Measurements from ENCODE around the gene AZIN2. TPM values are rescaled to one million over a fixed set of nuclear protein-coding genes. Genes with fewer than 3 reads are reported as not detected.
"Not testable (repeated sequence)": the region's sequence is repeated elsewhere in the genome, so short reads cannot be mapped to it uniquely, and the experiment has no call there.

AZIN2 gene
- total RNA-seq, 1 experiment from 2014 or later, result 3.9 TPM

DNA sequence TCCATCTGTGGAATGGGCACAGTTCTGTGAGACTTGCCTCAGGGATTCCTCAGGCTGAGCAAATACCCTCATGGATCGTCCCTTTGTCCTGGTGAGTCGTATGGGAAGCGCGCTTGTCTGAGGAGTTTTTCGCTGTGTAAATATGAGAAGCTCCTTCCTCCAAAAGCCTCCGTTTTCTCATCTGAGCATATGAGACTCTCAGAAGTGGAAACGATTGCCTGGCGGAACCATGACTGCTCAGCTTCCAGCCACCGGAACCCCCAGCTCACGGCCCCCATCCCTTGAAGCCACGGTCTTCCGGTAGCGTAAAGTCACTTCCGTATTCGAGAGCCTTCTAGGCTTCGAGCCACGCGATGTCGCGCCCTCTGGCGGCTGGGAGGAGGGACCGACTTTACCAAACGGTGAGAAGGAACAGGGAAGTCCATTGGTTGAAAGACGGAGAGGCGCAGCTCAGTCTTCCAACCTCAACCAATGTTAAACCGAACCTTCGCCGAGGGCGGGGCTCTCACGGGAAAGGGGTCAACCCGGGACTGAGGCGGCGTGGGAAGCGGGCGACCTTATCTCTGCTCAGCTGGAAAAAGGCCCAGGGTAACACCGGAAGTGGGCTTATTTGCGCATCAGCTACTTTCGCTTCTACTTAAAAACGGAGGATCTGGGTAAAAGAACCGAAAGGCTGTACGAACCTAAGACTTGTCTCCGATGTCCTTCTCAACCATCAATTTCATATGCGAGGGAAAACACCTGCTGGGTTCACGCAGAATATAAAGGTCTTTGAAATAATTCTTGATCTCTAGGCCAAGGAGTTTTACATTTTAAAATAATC, 46.3 kb downstream of the AZIN2 start:
- peak; percentile 100 for DNase-seq (ENCODE audit: low spot score)

DNA sequence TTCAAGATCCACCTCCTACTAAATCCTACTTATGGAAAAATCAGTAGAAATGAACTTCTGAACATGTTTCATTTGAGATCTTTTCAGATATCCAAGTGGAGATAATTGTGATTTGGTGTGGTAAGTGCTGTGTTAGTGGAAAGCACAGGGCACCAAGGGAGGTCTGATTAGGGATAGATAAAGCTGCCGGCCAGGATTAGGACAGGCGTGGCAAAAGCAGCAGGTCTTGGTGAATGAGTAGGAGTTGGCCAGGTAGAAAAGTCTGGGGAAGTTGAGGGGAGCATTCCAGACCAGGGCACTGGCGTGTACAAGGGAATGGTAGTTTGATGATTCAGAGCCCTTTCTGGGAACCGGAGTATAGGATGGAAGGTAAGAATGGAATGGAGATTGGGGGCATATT, 47.8 kb downstream of the AZIN2 start:
- no peak for DNase-seq (ENCODE audit: low spot score)

DNA sequence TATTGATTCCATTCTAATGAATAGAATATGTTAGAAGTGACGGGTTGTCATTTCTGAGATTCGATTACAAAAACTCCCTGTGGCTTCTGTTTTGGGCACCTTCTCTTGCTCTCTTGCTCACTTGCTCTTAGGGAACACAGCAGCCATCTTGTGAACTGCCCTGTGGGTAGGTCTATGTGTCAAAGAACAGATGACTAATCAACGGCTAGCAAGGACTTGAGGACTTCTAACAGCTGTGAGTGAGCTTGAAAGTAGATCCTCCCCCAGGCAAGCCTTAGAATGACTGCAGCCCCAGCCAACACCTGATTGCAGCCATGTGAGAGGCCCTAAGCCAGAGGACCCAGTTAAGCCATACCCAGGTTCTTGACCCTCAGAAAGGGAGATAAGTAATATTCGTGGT, 49.3 kb downstream of the AZIN2 start:
- no peak for DNase-seq (ENCODE audit: low spot score)

DNA sequence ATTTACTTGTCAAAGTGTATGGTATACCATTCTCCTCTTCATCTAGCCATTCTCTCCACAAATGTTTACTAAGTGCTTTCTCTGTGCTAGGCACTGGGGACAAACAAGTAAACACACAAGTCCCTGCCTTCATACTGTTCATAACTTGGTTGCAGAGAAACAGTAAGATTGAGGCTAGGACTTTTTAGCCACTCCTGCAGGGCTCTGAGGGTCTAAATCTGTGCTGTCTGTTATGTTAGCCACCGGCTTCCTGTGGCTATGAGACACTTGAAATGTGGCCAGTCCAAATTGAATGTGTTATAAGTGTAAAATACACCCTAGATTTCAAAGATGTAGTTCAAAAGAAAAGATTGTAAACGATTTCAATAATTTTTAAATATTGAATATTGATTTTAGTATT, 50.2 kb downstream of the AZIN2 start:
- no peak for DNase-seq (ENCODE audit: low spot score)

DNA sequence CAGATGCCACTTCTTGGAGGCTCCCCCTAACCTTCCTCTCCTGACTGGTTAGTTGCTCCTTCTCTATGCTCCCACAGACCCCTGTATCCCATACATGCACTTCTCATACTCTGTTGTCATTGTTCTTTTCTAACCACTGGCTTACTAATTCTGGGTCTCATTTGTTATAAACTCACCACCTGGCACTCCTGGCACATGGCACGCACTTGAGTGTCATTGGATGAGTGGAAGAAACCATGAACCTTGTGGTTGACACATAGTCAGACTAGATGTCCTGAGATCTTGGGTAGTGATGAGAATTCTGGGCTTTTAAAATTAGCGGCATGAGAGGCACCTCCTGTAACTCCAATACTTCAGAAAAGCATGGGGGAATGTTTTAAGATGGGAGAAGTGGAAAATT, 51.6 kb downstream of the AZIN2 start:
- DNase-seq (ENCODE audit: low spot score), result no peak

- no peak for DNase-seq (ENCODE audit: low spot score)
Observed at GRCh38 chr1:33133478-33134105, 52.6 kb downstream of the AZIN2 start.

DNA sequence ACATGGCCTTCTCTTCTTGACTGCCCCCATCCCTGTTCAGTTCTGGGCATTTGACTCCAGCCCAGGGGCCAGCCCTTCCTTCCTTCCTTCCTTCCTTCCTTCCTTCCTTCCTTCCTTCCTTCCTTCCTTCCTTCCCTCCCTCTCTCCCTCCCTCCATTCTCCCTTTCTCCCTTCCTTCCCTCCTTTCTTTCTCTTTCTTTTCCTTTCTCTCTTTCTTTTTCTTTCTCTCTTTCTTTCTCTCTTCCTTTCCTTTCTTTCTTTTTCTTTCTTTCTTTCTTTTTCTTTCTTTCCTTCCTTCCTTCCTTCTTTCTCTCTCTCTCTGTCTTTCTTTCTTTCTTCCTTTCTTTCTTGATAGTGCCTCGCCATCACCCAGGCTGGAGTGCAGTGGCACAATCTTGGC, 55.1 kb downstream of the AZIN2 start:
- not testable (repeated sequence) for DNase-seq (ENCODE audit: low spot score)

GRCh38 chr1:33137800-33138199, 56.8 kb downstream of the AZIN2 start:
- no peak for DNase-seq (ENCODE audit: low spot score)

GRCh38 chr1:33140153-33141149, 59.5 kb downstream of the AZIN2 start:
- no peak for DNase-seq (ENCODE audit: low spot score)

GRCh38 chr1:33141216-33141615, 60.3 kb downstream of the AZIN2 start:
- no peak for DNase-seq (ENCODE audit: low spot score)

- DNase-seq (ENCODE audit: low spot score), result no peak
Observed at GRCh38 chr1:33141781-33142180, 60.8 kb downstream of the AZIN2 start.

DNA sequence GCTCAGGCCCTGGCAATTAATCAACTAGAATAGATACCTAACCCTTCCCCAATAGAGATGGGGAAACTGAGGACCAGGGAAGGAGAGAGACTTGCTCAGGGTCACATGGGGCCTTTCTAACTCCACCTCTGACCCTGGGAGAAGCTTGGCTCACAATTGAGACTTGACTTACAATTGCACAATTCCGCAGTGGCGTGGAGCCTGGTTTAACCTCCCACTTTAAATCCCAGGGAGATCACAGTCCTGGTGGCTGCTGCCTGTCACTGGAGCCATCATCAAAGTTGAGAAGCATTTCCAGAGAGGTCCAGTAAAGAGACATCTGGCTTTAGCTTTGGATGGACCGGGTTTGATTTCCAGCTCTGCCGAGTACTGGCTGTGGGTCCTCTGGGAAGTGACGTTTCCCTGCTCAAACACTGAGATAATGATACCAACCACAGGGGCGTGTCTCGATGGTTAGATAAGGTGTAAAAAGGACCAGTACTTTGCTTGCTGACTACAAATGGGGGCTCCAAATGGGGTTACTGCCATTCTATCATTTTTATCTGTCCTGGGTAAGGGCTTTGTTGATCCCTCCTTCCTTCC, 61.6 kb downstream of the AZIN2 start:
- DNase-seq (ENCODE audit: low spot score), result no peak

- DNase-seq (ENCODE audit: low spot score), result no peak
Observed at GRCh38 chr1:33143176-33143575, 62.2 kb downstream of the AZIN2 start.

DNA sequence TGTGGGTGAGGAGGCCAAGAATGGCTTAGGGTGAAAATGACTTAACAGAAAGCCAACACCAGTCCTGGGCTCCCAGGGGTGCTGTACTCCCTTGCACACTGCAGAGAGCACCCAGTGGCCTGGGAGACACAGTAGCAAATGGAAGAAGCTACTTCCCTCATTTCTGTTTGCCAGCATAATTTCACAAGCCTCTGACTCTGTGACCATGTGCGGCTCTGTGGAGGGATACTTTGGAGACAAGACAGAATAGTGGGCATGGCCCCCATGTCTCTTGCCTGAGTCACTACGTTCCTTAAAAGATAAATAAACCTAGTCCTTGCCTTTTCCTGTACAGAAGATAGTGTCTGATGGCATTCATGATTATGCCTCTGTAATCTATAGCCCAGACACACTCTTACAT, 62.7 kb downstream of the AZIN2 start:
- no peak for DNase-seq (ENCODE audit: low spot score)

DNA sequence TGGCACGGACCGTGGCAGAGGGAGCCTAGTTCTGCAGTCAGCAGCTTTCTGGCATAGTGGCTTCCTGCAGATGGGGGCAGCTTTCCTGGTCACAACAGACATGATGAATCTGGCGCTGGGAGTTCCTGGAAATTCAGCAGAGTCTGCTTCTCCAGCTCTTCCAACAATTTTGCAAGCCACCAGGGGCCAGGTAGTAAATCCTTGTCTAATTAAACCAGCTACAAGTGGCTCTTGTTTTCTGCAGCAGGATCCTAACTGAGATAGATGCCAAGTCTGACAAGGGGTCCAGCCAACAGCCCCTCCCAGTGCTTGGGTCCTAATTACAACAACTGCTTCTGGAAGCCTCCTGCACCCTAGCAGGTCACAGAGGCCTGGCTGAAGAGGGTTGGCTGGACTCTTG, 65.0 kb downstream of the AZIN2 start:
- no peak for DNase-seq (ENCODE audit: low spot score)

DNA sequence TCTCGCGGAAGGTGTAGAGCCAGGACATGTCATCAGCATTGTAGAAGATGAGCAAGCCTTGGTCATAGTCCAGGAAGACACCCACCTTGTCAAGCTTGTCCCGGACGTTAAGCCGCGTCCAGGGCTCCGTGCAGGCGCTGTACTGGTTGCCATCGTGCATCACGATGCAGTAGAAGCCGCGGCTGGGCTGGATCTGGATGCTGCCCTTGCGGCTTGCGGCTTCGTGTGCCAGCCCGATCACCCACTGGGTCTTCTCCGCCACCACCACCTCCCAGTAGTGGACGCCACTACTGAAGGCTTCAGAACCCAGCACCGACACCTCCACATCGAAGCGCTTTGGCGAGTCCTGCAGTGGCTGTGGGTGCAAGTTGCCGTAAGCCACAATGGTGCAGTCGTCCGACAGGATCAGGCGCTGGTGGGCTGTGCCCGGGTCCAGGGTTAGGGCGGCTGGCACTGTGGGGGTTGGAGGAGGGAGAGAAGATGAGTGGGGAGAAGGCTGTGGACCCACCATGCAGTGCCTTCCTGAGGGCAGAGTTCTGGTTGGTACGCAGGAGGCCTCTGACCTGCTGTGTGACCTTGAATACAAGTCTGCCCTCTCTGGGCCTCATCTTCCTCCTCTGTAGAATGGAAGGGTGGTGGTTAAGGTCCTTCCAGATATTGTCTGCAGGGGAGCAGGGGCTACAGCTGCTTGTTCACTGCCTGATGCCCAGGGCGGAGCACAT, 66.5 kb downstream of the AZIN2 start:
- DNase-seq (ENCODE audit: low spot score), result no peak

DNA sequence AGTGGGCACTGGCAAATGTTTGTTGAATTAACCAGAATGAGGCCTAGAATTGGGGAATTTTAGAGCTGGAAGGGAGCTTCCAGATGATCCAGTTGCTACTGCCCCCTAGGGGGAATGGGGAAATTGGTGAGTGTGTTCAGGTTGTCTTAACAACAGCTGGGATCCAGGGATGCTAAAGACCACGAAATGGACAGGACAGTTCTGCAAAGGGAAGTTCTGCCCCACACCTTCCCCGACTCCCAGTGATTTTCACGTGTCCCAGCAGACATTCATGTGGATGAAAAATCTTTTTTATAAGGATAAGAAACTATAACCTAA, 67.0 kb downstream of the AZIN2 start:
- DNase-seq (ENCODE audit: low spot score), result no peak

DNA sequence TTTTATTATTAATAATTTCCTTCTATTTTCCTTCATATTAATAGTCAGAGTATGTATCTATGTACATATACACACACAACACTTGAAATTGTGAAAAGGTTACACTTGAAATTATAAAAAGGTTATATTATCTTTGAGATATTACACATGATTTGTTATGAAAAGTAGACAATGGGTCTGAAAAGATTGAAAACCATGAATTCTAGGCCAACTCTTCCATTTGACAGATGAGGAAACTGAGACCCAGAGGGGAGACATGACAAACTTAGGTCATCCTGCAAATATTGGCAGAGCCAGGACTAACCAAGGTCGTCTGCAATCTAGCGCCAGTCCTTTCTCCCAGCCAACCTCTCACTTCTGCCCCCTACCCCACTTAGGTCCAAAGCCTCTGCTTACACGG, 67.7 kb downstream of the AZIN2 start:
- no peak for DNase-seq (ENCODE audit: low spot score)

DNA sequence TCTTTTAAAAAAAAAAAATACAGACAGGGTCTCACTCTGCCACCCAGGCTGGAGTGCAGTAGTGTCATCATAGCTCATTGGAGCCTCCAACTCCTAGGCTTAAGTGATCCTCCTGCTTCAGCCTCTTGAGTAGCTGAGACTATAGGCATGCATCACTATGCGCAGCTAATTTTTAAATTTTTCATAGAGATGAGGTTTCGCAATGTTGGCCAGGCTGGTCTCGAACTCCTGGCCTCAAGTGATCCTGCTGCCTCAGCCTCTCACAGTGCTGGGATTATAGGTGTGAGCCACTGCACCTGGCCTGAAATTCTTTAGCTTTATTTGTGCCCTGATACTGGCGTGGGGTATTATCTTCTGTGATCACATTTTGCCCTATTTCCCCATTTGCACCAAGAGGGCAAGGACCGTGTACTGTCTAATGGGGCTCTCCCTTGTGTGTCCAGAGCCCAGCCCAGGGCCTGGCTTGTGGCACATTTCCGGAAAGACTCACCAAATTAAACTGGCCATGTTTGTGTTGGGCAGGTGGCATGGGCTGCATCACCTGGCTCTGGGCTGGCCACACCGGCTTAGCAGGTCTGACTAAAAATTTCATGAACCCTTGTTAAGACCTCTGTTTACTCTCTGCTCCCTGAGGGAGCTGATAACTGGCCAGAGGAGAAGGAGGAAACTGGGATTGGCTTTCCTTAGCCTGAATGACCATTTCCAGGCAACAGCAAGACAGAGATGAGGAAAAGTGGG, 68.7 kb downstream of the AZIN2 start:
- no peak for DNase-seq (ENCODE audit: low spot score)

GRCh38 chr1:33150522-33150921, 69.6 kb downstream of the AZIN2 start:
- DNase-seq (ENCODE audit: low spot score), result no peak

- no peak for DNase-seq (ENCODE audit: low spot score)
Observed at GRCh38 chr1:33151116-33151515, 70.2 kb downstream of the AZIN2 start.

Measured in H4 (cell line).